HCT116 (cell line): ENCODE results near the gene ABCD1. TPM values are rescaled to one million over a fixed set of nuclear protein-coding genes. Genes with fewer than 3 reads are reported as not detected.

Source experiments
- ATAC-seq: fragments of 200-7000 bp; cut with Tn5 transposase; 2 replicates; pipeline ENCODE4 v1.9.1; 2020; ENCODE audit warnings: mild to moderate bottlenecking, moderate library complexity
- BruUV-seq: library from RNA; stranded (reverse); fragments of 400-500 nt; replicated peaks from 2 replicates; lab custom pipeline; 2021; lab: Mats Ljungman, UMichigan
- CTCF ChIA-PET: fragments of 300-600 bp; sonication (Branson Sonifier 250); formaldehyde crosslinking; loops from one replicate; lab custom pipeline; 2021; ENCODE audit warnings: antibody characterized with exemption; lab: Charles Lee
- POLR2A ChIA-PET: fragments of 300-600, 350-600 bp; sonication (Branson Sonifier 250); formaldehyde crosslinking; loops from one replicate; lab custom pipeline; 2021; ENCODE audit warnings: antibody characterized with exemption; lab: Charles Lee
- RAD21 ChIA-PET, 2 experiments: fragments of 300-600 bp; sonication (Branson Sonifier 250); formaldehyde crosslinking; loops; one replicate each; lab custom pipeline; 2023; ENCODE audit warnings: low total read pairs in 2 of 2; ENCODE audit not compliant: uncharacterized antibody in 2 of 2, unreplicated experiment in 2 of 2, low non-redundant PET in 1 of 2; lab: Charles Lee
- DNase-seq: peaks from one replicate; pipeline ENCODE4 v3.0.0-alpha.2; 2010; ENCODE audit warnings: low read depth, low spot score
- H2AFZ ChIP-seq: fragments of 200-600 bp; shearing (Covaris generic), sonication (generic); 2 replicates; pipeline ENCODE4 v1.6.1; 2017; ENCODE audit warnings: low read depth, mixed run types, mixed read lengths, antibody characterized with exemption, low read length; ENCODE audit not compliant: poor library complexity, severe bottlenecking
- H3K27ac ChIP-seq: 2 replicates; pipeline ENCODE4 v1.5.1; 2012; ENCODE audit warnings: low read depth, low read length
- H3K27me3 ChIP-seq: fragments of 200-600 bp; sonication (generic); 2 replicates; pipeline ENCODE4 v1.6.1; 2016; ENCODE audit warnings: mixed run types, low read length, mixed read lengths; ENCODE audit not compliant: insufficient read depth
- H3K36me3 ChIP-seq, 2 experiments: fragments of 200-500 bp in 1 of 2; fragments of 200-600 bp in 1 of 2; sonication (Bioruptor generic) in 1 of 2; sonication (generic) in 1 of 2; 2 replicates each; pipeline versions ENCODE4 v1.5.1 to v1.6.1; 2014 to 2016; ENCODE audit warnings: low read length in 2 of 2, inconsistent platforms in 1 of 2, mixed read lengths in 1 of 2, mixed run types in 1 of 2; ENCODE audit not compliant: insufficient read depth in 2 of 2, control insufficient read depth in 1 of 2
- H3K4me1 ChIP-seq, 2 experiments: fragments of 200-600 bp in 1 of 2; sonication (generic) in 1 of 2; 2 replicates each; pipeline versions ENCODE4 v1.5.1 to v1.6.1; 2012 to 2017; ENCODE audit warnings: low read length in 2 of 2, inconsistent platforms in 1 of 2, mild to moderate bottlenecking in 1 of 2, mixed read lengths in 1 of 2, mixed run types in 1 of 2, moderate library complexity in 1 of 2; ENCODE audit not compliant: insufficient read depth in 2 of 2, control insufficient read depth in 1 of 2
- H3K4me2 ChIP-seq: fragments of 200-600 bp; sonication (generic); 2 replicates; pipeline ENCODE4 v1.6.1; 2017; ENCODE audit warnings: mixed run types, low read length, mixed read lengths
- H3K4me3 ChIP-seq, 2 experiments: fragments of 200-600 bp in 1 of 2; sonication (generic) in 1 of 2; replicated peaks in 1 of 2; 2 replicates each; pipeline ENCODE4 v1.5.1; 2011 to 2016; ENCODE audit warnings: low read length in 2 of 2, control low read depth in 1 of 2, low read depth in 1 of 2, mild to moderate bottlenecking in 1 of 2, mixed read lengths in 1 of 2, mixed run types in 1 of 2
- H3K79me2 ChIP-seq: fragments of 200-600 bp; sonication (generic); 2 replicates; pipeline ENCODE4 v1.6.1; 2017; ENCODE audit warnings: mild to moderate bottlenecking, mixed run types, low read length, moderate library complexity, mixed read lengths; ENCODE audit not compliant: insufficient read depth
- H3K9ac ChIP-seq: fragments of 200-600 bp; sonication (generic); 2 replicates; pipeline ENCODE4 v1.6.1; 2016; ENCODE audit warnings: low read length, mixed read lengths
- H3K9me2 ChIP-seq: fragments of 200-600 bp; sonication (generic), shearing (Covaris generic); 2 replicates; pipeline ENCODE4 v1.6.1; 2017; ENCODE audit warnings: mixed run types, mild to moderate bottlenecking, moderate library complexity; ENCODE audit not compliant: insufficient read depth
- H3K9me3 ChIP-seq, 2 experiments: fragments of 200-500 bp in 1 of 2; fragments of 200-600 bp in 1 of 2; sonication (Bioruptor generic) in 1 of 2; sonication (generic) in 1 of 2; 2 replicates each; pipeline ENCODE4 v1.6.1; 2014 to 2017; ENCODE audit warnings: low read length in 2 of 2, mixed read lengths in 2 of 2, inconsistent platforms in 1 of 2, low read depth in 1 of 2, mild to moderate bottlenecking in 1 of 2, mixed run types in 1 of 2, moderate library complexity in 1 of 2; ENCODE audit not compliant: control insufficient read depth in 1 of 2, insufficient read depth in 1 of 2
- H4K20me1 ChIP-seq: fragments of 200-600 bp; sonication (generic), shearing (Covaris generic); 2 replicates; pipeline ENCODE4 v1.6.1; 2017; ENCODE audit warnings: mixed run types, mild to moderate bottlenecking, moderate library complexity; ENCODE audit not compliant: insufficient read depth
- intact Hi-C: fragments of 100-400 bp; cut with micrococcal nuclease; formaldehyde crosslinking; loops from 2 replicates; pipeline ENCODE4 v1.10.0; 2022
- total RNA-seq: library from RNA; stranded (reverse); gene quantifications from one replicate; pipeline ENCODE4 v1.2.1, GENCODE V29; 2021; ENCODE audit not compliant: unreplicated experiment
- TF ChIP-seq, protein P1 (sequence below): IDR thresholded peaks from 2 replicates; pipeline ENCODE4 v1.6.1; 2012; ENCODE audit warnings: low read depth

ABCD1 gene
- total RNA-seq, 1 experiment from 2014 or later, result 7.1 TPM

DNA sequence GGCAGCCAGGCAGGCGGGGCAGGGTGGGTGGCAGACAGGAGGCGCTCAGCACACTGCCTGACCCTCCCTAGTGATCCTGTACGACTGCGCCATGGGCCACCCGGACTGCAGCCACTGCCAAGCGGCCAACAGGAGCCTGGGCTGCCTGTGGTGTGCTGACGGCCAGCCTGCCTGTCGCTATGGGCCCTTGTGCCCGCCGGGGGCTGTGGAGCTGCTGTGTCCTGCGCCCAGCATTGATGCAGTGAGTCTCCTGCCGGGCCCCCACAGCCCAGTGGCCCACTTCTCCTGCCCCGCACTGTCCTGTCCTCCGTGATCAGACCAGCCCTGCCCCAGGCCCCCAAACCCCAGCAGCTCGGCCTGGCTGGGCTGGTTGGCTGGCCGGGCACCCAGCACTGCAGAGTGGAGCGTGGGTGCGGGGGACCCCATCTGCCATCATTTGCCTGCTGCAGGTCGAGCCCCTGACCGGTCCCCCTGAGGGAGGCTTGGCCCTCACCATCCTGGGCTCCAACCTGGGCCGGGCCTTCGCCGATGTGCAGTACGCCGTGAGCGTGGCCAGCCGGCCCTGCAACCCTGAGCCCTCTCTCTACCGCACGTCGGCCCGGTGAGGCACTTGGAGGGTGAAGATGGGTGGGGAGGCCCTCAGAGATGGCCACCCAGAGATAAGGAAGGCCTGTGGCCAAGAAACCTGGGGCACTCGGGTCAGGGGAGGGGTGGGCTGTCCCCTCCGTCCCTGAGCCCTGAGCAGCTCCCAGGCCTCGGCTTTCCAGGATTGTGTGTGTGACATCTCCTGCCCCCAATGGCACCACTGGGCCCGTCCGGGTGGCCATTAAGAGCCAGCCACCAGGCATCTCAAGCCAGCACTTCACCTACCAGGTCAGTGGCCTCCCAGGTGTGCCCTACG lies 47.0 kb downstream of the ABCD1 start:
- POLR2A ChIA-PET, result no interaction called here
- H3K4me1 ChIP-seq, result peaks cover 0 to under 1% of the 10 kb centered on the region in 2 experiments; a peak in 1 of 4 replicates
- H3K27me3 ChIP-seq, result no peaks in the 10 kb centered on the region
- H3K9ac ChIP-seq, result no peak overlapping the region
- no peaks in the 10 kb centered on the region for H3K79me2 ChIP-seq
- H3K9me2 ChIP-seq, result no peaks in the 10 kb centered on the region
- no peaks in the 10 kb centered on the region for H4K20me1 ChIP-seq
- DNase-seq, result no peak
- H3K4me2 ChIP-seq, result no peak overlapping the region
- BruUV-seq, result no TSS peak
- TF ChIP-seq, protein P1, sequence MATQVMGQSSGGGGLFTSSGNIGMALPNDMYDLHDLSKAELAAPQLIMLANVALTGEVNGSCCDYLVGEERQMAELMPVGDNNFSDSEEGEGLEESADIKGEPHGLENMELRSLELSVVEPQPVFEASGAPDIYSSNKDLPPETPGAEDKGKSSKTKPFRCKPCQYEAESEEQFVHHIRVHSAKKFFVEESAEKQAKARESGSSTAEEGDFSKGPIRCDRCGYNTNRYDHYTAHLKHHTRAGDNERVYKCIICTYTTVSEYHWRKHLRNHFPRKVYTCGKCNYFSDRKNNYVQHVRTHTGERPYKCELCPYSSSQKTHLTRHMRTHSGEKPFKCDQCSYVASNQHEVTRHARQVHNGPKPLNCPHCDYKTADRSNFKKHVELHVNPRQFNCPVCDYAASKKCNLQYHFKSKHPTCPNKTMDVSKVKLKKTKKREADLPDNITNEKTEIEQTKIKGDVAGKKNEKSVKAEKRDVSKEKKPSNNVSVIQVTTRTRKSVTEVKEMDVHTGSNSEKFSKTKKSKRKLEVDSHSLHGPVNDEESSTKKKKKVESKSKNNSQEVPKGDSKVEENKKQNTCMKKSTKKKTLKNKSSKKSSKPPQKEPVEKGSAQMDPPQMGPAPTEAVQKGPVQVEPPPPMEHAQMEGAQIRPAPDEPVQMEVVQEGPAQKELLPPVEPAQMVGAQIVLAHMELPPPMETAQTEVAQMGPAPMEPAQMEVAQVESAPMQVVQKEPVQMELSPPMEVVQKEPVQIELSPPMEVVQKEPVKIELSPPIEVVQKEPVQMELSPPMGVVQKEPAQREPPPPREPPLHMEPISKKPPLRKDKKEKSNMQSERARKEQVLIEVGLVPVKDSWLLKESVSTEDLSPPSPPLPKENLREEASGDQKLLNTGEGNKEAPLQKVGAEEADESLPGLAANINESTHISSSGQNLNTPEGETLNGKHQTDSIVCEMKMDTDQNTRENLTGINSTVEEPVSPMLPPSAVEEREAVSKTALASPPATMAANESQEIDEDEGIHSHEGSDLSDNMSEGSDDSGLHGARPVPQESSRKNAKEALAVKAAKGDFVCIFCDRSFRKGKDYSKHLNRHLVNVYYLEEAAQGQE, result no peak
- TF ChIP-seq, all 23 proteins: peak for 0
- H3K36me3 ChIP-seq, result no peaks in the 10 kb centered on the region
- CTCF ChIA-PET, result no interaction called here
- intact Hi-C loops, result no loop called here
- H3K27ac ChIP-seq, result no peak overlapping the region
- H3K9me3 ChIP-seq, result no peaks in the 10 kb centered on the region
- H2AFZ ChIP-seq, result no peak overlapping the region
- ATAC-seq, result no peak
- RAD21 ChIA-PET, result no interaction called here
- no peak overlapping the region for H3K4me3 ChIP-seq
